ENCODE measurements around the gene CTNS.

- TF ChIP-seq, protein P1, sequence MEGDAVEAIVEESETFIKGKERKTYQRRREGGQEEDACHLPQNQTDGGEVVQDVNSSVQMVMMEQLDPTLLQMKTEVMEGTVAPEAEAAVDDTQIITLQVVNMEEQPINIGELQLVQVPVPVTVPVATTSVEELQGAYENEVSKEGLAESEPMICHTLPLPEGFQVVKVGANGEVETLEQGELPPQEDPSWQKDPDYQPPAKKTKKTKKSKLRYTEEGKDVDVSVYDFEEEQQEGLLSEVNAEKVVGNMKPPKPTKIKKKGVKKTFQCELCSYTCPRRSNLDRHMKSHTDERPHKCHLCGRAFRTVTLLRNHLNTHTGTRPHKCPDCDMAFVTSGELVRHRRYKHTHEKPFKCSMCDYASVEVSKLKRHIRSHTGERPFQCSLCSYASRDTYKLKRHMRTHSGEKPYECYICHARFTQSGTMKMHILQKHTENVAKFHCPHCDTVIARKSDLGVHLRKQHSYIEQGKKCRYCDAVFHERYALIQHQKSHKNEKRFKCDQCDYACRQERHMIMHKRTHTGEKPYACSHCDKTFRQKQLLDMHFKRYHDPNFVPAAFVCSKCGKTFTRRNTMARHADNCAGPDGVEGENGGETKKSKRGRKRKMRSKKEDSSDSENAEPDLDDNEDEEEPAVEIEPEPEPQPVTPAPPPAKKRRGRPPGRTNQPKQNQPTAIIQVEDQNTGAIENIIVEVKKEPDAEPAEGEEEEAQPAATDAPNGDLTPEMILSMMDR (optimal IDR thresholded peaks at IDR 0.05 in 1 of 3, IDR thresholded peaks at IDR 0.05 in 1 of 3, conservative IDR thresholded peaks at IDR 0.05 in 1 of 3; ENCODE audit: extremely low read depth in 1 of 3, insufficient read depth in 2 of 3, low read length in 3 of 3) = no peak
- TF ChIP-seq EZH2 (IDR thresholded peaks at IDR 0.05; ENCODE audit: low read length) = no peak
Observed at GRCh38 chr17:3645310-3645709, 8.8 kb downstream of the CTNS start.

All from keratinocyte (primary cell).